Activated CD4-positive, alpha-beta T cell treated with anti-CD3 and anti-CD28 coated beads, Interleukin-2, amount 10 ng/mL, durations not matched to agents 7 days and 5 days (primary cell): ENCODE results near the gene STAT4. TPM values are rescaled to one million over a fixed set of nuclear protein-coding genes. Genes with fewer than 3 reads are reported as not detected.

Experiments used
- CTCF ChIA-PET: fragments of 350-600 bp; sonication (Branson Sonifier 250); formaldehyde crosslinking; loops from one replicate; lab custom pipeline; 2021; ENCODE audit warnings: antibody characterized with exemption; lab: Charles Lee
- POLR2A ChIA-PET: fragments of 350-600 bp; sonication (Branson Sonifier 250); formaldehyde crosslinking; loops from one replicate; lab custom pipeline; 2021; ENCODE audit warnings: antibody characterized with exemption; lab: Charles Lee
- DNase-seq: peaks from one replicate; pipeline ENCODE4 v3.0.0-alpha.2; 2020
- H3K27ac Mint-ChIP-seq: one replicate; pipeline ENCODE4 v1.8.0; 2021; ENCODE audit warnings: mild to moderate bottlenecking, moderate library complexity, mixed read lengths
- H3K27me3 Mint-ChIP-seq: one replicate; pipeline ENCODE4 v1.8.0; 2021; ENCODE audit warnings: mixed read lengths
- H3K36me3 Mint-ChIP-seq: one replicate; pipeline ENCODE4 v1.8.0; 2021; ENCODE audit warnings: low read depth, mixed read lengths
- H3K4me1 Mint-ChIP-seq: one replicate; pipeline ENCODE4 v1.8.0; 2021; ENCODE audit warnings: mixed read lengths
- H3K4me3 Mint-ChIP-seq: one replicate; pipeline ENCODE4 v1.8.0; 2021; ENCODE audit warnings: mild to moderate bottlenecking, moderate library complexity, mixed read lengths
- H3K9me3 Mint-ChIP-seq: one replicate; pipeline ENCODE4 v1.8.0; 2021; ENCODE audit warnings: mixed read lengths
- total RNA-seq, 2 experiments: library from RNA; stranded (reverse); gene quantifications; one replicate each; pipeline ENCODE4 v1.2.3, GENCODE V29; 2021

Gene STAT4
- total RNA-seq, 2 experiments from 2014 or later = 72.6 to 84.4 TPM

DNA sequence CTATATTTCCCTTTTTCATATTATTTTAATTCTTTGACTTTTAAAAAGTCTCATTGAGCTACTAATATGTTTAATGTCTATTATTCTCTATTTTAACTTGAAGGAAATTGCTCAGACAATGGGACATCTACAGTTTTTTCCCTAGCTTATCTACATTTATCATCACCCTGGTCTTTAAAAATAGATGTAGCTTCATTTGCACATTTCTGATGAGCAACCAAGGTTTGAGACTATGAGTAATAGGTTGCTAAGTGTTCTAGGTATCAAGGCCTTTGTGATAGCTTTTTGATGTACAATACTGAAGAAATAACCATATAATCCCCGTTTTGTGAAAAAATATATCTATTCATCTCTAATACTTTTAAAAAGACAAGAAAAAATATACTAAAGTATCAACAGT is 47.0 kb downstream of the STAT4 start:
- POLR2A ChIA-PET = interaction anchor here (0.6 kb wide), 1 partner anchor 574 kb away, joined by 7 read pairs; the partner anchor contains the start of gene NABP1
- no peak overlapping the region for H3K4me3 Mint-ChIP-seq
- no peaks in the 10 kb centered on the region for H3K27me3 Mint-ChIP-seq
- CTCF ChIA-PET = interaction anchor here (0.9 to 2.1 kb wide), 4 partner anchors 11 to 51 kb away, joined by 3 to 6 read pairs (median 4); no protein-coding TSS in a partner anchor
- H3K36me3 Mint-ChIP-seq = peaks cover 46% of the 10 kb centered on the region
- H3K27ac Mint-ChIP-seq = no peak overlapping the region
- peaks cover 8% of the 10 kb centered on the region for H3K9me3 Mint-ChIP-seq
- H3K4me1 Mint-ChIP-seq = peaks cover 17% of the 10 kb centered on the region
- no peak for DNase-seq

DNA sequence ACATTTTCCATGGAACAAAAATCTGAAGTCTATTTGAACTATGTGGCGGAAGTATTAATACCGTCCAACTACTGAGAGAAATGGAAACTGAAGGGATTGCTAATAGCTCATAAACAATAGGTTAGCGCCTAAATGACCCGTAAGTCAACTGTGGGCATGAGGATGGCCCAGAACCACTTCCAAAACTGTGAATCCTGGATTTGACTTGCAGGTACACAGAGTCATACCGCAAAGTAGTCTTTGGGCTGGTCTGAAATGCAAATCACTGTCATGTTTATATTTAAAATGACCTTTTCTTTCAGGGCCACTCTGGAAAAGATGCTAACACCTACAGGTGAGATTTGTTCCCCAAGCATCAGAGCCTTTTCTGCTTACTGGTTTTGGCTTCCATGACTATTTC is 50.6 kb downstream of the STAT4 start:
- Mint-ChIP-seq H3K27ac (no peak overlapping the region), H3K36me3 (peaks cover 50% of the 10 kb centered on the region), H3K9me3 (peaks cover 26% of the 10 kb centered on the region), H3K4me3 (no peak overlapping the region), H3K4me1 (peaks cover 18% of the 10 kb centered on the region), H3K27me3 (no peaks in the 10 kb centered on the region)
- DNase-seq = no peak
- ChIA-PET POLR2A (no interaction called here), CTCF (no interaction called here)

DNA sequence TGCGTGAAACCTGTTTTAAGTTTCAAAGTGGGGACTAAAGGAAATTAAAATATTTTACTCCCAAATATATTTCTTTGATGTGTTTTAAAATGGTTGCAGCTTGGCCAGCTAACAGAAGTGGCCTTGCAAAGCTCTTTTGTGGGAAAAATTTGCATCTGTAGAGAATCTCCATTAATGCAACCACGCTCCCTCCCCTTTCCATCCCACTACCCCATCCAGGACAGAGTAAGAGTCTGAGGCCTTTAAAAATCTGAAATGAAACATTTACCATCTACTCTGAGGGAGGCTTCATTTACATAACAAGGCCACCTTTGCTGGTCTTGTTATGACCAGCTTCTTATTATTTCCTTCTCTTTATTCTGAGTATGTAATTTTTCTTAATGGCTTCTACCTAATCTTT is 63.5 kb downstream of the STAT4 start:
- no peak overlapping the region for H3K27ac Mint-ChIP-seq
- ChIA-PET POLR2A (no interaction called here), CTCF (interaction anchor here (0.9 to 1.0 kb wide), 2 partner anchors 35 to 55 kb away, joined by 3 read pairs; no protein-coding TSS in a partner anchor)
- no peak for DNase-seq
- H3K36me3 Mint-ChIP-seq = peaks cover 52% of the 10 kb centered on the region
- no peak overlapping the region for H3K4me3 Mint-ChIP-seq
- H3K4me1 Mint-ChIP-seq = peaks cover 19% of the 10 kb centered on the region
- H3K27me3 Mint-ChIP-seq = no peaks in the 10 kb centered on the region
- H3K9me3 Mint-ChIP-seq = peaks cover 32% of the 10 kb centered on the region

DNA sequence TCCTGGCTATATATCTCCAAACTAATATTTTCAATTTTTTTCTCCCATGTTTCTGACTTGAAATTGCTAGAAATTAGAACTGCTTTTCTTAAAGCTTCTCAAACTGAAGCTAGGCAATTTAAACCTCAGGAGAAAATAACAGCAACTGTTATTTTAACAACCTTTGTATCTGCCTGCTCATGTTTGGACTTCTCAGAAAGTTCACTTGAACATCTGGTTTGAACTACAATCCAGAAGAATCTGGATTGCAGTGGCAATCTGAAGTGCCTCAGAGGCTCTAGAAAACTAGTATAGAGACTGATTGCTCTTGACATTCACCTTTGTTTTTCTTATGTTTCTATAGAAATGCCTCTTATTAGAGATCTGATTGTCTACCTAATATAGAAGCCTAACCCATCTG is 64.1 kb downstream of the STAT4 start:
- CTCF ChIA-PET = interaction anchor here (1.0 kb wide), 1 partner anchor 56 kb away, joined by 3 read pairs; no protein-coding TSS in a partner anchor
- Mint-ChIP-seq H3K9me3 (peaks cover 36% of the 10 kb centered on the region), H3K4me1 (peaks cover 20% of the 10 kb centered on the region), H3K27me3 (no peaks in the 10 kb centered on the region), H3K27ac (no peak overlapping the region), H3K4me3 (no peak overlapping the region), H3K36me3 (peaks cover 58% of the 10 kb centered on the region)
- no peak for DNase-seq
- POLR2A ChIA-PET = no interaction called here

DNA sequence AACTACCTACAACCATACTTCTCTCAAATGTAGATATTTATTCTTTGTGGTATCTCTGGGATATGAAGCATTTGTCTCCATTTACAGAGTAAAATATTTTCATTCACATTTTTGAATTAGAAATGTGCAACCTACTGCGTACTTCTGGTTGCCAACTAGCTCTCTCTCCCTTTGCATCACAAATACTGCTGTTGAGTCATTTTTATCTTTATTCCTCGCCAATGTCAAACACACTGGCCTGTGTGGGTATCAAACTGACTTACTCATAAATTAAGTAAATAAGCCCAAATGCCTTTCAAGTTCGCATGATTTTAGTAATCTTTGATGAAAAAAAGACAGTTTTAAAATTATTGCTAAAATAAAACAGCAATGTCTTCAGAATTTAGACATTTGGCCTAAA is 67.3 kb downstream of the STAT4 start:
- peaks cover 63% of the 10 kb centered on the region for H3K36me3 Mint-ChIP-seq
- no peak overlapping the region for H3K27ac Mint-ChIP-seq

DNA sequence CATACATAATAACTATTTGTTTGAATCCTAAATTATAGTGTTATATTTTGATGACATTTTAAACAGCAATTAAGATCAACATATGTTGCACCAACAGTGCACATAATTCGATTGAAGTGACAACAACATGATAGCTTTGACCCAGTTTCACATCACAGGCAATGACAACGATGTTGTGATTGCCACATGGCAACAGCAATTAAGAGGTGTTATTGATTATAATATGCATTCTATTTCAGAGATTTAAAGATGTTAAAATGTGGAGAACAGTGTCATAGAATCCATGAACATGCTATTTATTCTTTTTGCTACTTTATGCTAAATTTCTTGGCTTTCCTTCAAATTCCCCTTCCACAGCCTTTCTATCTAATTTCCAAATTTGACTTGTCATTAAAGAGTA is 68.5 kb downstream of the STAT4 start:
- Mint-ChIP-seq H3K36me3 (peaks cover 57% of the 10 kb centered on the region), H3K9me3 (peaks cover 35% of the 10 kb centered on the region), H3K27ac (no peak overlapping the region), H3K4me1 (peaks cover 20% of the 10 kb centered on the region), H3K4me3 (no peak overlapping the region), H3K27me3 (no peaks in the 10 kb centered on the region)
- ChIA-PET POLR2A (no interaction called here), CTCF (no interaction called here)
- no peak for DNase-seq

More for the DNA sequence above, 67.3 kb downstream of the STAT4 start:
- POLR2A ChIA-PET = no interaction called here
- peaks cover 45% of the 10 kb centered on the region for H3K9me3 Mint-ChIP-seq
- CTCF ChIA-PET = no interaction called here
- H3K4me1 Mint-ChIP-seq = peaks cover 21% of the 10 kb centered on the region
- no peak for DNase-seq
- no peaks in the 10 kb centered on the region for H3K27me3 Mint-ChIP-seq
- H3K4me3 Mint-ChIP-seq = no peak overlapping the region

DNA sequence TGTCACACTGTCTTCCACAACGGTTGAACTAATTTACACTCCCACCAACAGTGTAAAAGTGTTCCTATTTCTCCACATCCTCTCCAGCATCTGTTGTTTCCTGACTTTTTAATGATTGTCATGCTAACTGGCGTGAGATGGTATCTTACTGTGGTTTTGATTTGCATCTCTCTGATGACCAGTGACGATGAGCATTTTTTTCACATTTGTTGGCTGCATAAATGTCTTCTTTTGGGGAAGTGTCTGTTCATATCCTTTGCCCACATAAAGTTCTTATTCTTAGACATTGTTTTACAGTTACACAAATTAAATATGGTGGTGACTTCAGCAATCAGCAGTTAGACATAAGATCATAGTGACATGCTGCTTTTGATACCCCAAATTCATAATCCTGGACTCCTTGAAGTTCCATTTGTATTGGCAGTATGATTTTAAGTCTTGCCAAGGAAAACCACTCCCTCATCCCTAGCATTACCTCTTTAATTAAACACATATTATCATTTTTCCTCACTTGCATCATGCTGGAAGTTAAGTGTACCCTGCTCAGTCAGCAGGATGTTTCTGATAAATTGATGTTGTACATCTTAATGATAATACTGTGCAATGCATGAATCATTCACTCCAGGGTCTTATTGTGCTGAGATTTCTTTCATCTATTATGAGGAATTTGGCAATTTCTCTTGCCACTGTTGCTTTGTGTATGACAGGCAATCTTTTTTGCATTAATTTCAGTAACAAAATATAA is 69.2 kb downstream of the STAT4 start:
- no peaks in the 10 kb centered on the region for H3K27me3 Mint-ChIP-seq
- ChIA-PET POLR2A (no interaction called here), CTCF (no interaction called here)
- peaks cover 30% of the 10 kb centered on the region for H3K9me3 Mint-ChIP-seq
- H3K27ac Mint-ChIP-seq = no peak overlapping the region
- DNase-seq = no peak
- H3K4me1 Mint-ChIP-seq = peaks cover 23% of the 10 kb centered on the region
- no peak overlapping the region for H3K4me3 Mint-ChIP-seq
- H3K36me3 Mint-ChIP-seq = peaks cover 57% of the 10 kb centered on the region

DNA sequence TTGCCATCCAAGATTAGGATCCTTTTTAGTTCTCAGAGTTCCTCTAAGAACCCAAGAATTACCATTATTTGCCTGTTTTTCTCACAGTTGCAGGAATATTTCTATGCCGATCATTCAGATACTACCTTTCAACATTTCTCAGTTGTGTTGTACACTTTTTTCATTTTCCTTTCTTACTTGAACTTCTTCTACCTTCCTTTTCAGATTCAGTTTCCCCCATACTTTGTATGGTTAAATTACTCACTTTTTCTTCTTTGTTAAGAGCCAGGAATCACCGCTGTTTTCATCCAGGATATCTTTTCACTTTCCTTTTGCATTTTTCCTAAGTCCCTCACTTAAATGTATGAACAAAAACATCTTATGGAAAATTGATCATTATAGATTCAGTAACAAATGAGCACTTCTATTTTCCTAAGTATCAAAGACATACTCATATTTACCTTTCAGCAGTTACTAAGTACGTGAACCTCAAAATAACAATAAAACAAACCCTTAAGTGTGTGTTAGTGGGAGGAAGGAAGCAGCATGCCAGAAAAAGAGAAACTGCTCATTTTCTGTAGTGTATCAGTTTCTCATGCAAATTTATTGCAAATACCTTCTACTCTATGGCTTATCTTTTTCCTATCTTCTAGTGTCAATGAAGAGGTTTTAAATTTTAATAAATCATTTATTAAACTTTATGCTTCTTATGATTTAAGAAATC is 72.5 kb downstream of the STAT4 start:
- Mint-ChIP-seq H3K27me3 (no peaks in the 10 kb centered on the region), H3K4me1 (peaks cover 36% of the 10 kb centered on the region)
- POLR2A ChIA-PET = no interaction called here

DNA sequence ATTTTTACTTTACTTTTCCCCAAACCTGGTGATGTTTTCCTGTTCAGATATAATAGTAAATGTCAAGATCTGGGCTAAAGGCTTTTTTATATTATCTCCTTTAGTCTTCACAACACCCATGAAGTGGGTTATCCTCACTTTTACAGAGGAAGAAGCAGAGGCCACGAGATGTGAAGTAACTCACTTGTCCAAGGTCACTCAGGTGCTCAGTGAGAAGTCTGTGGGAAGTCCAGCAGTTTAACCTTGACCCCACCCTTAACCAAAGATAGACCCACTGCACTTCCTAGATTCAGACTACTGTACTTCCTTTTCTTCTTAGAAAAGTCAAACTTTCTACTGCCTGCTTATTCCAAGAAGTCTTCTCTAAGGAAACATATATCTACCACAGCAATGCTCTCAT is 80.5 kb downstream of the STAT4 start:
- H3K9me3 Mint-ChIP-seq = peaks cover 4% of the 10 kb centered on the region
- peak overlapping the region; percentile 61 for H3K4me3 Mint-ChIP-seq
- no peak for DNase-seq
- POLR2A ChIA-PET = interaction anchor here (0.8 kb wide), 1 partner anchor 88 kb away, joined by 3 read pairs; no protein-coding TSS in a partner anchor
- CTCF ChIA-PET = interaction anchor here (0.8 to 1.8 kb wide), 11 partner anchors 8 to 660 kb away, joined by 3 to 8 read pairs (median 4); no protein-coding TSS in a partner anchor
- no peaks in the 10 kb centered on the region for H3K27me3 Mint-ChIP-seq
- peaks cover 63% of the 10 kb centered on the region for H3K4me1 Mint-ChIP-seq
- peak overlapping the region; percentile 83 for H3K27ac Mint-ChIP-seq
- H3K36me3 Mint-ChIP-seq = peaks cover 74% of the 10 kb centered on the region

More for the DNA sequence above, 72.5 kb downstream of the STAT4 start:
- peak overlapping the region; percentile 61 for H3K4me3 Mint-ChIP-seq
- CTCF ChIA-PET = interaction anchor here (0.5 to 0.8 kb wide), 2 partner anchors 16 to 58 kb away, joined by 3 to 5 read pairs; no protein-coding TSS in a partner anchor
- peaks cover 27% of the 10 kb centered on the region for H3K9me3 Mint-ChIP-seq
- no peak for DNase-seq
- peak overlapping the region; percentile 56 for H3K27ac Mint-ChIP-seq
- peaks cover 66% of the 10 kb centered on the region for H3K36me3 Mint-ChIP-seq

DNA sequence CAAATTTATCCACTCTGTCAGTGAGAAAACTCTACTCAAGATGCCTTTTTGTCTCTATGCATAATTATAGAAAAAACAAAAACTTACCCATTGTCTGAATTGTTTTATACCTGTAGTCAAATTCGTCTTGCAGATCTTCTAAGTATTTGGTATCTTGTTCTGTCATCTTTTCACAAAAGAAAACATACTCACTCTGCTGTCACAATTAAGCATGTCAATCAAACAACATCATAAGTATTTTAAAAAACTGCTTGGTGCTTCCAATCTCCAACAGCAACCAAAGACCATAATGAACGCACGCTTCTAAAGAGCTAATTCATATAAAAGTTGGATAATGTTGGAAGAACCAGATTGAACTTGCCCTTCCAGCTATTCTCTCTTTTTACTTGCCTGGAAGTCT is 81.2 kb downstream of the STAT4 start:
- Mint-ChIP-seq H3K4me3 (peak overlapping the region; percentile 61), H3K4me1 (peaks cover 64% of the 10 kb centered on the region), H3K27me3 (no peaks in the 10 kb centered on the region), H3K36me3 (peaks cover 73% of the 10 kb centered on the region), H3K9me3 (peaks cover 4% of the 10 kb centered on the region), H3K27ac (peak overlapping the region; percentile 38)
- CTCF ChIA-PET = interaction anchor here (1.0 to 1.6 kb wide), 2 partner anchors 12 to 28 kb away, joined by 3 read pairs; no protein-coding TSS in a partner anchor
- no peak for DNase-seq
- POLR2A ChIA-PET = no interaction called here

DNA sequence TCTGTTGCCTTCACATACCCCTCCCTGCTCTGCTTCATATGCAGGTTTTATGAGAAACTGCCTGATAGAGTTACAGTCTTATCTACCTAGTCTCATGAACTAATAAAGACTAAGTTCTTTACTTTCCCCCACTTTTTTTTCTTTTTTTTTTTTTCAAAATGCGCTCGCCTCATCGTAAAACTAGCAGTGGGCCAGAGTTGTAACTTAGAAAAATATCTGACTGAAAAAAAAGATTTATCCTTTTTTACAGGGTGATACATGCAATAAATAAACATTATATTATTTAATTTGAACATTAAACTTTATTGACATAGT is 83.9 kb downstream of the STAT4 start:
- H3K4me3 Mint-ChIP-seq = peak overlapping the region; percentile 73
- DNase-seq = no peak
- peaks cover 80% of the 10 kb centered on the region for H3K4me1 Mint-ChIP-seq
- ChIA-PET CTCF (no interaction called here), POLR2A (no interaction called here)
- H3K36me3 Mint-ChIP-seq = peaks cover 75% of the 10 kb centered on the region
- peak overlapping the region; percentile 87 for H3K27ac Mint-ChIP-seq
- H3K9me3 Mint-ChIP-seq = peaks cover 4% of the 10 kb centered on the region
- no peaks in the 10 kb centered on the region for H3K27me3 Mint-ChIP-seq

DNA sequence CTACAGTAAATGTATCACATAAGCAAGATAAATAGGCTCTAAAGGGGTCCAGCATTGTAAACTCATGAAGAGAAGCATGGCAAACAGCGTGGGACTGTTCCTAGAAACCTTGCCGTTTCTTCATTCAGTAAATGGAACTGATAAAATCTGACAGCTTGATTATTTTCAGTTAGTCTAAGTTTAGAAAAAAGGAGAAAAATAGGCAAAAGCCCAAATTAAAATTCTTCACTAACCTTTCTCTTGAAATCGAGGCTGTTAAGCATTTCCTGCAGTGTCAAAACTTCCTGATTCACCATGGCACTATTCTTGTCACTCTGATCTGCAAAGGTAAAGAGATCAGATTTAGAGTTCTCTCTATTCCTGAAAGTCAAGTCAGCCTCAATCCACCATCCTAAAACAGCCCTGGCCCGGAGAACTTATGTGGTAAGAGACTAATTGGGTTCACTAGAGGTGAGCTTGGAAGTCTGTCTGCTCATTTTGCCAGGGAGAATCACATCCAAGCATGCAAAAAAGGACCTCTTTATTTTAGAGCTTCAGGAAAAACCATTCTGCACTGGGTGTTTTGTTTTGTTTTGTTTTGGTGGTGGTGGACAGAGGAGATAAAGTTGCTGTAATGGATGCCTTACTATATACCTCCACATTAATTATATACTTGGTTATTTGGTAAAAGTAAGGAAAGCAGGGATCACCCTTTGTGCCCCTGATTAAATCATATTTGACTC is 84.4 kb downstream of the STAT4 start:
- H3K9me3 Mint-ChIP-seq = peaks cover under 1% of the 10 kb centered on the region
- H3K27ac Mint-ChIP-seq = peak overlapping the region; percentile 87
- no peak for DNase-seq
- peaks cover 80% of the 10 kb centered on the region for H3K4me1 Mint-ChIP-seq
- H3K4me3 Mint-ChIP-seq = peak overlapping the region; percentile 73
- CTCF ChIA-PET = interaction anchor here (0.6 to 2.8 kb wide), 3 partner anchors 25 to 96 kb away, joined by 3 to 13 read pairs (median 3); no protein-coding TSS in a partner anchor
- peaks cover 75% of the 10 kb centered on the region for H3K36me3 Mint-ChIP-seq
- H3K27me3 Mint-ChIP-seq = no peaks in the 10 kb centered on the region
- POLR2A ChIA-PET = no interaction called here
